IMR-90 (cell line): ENCODE data around the gene RARS1. TPM values are rescaled to one million over a fixed set of nuclear protein-coding genes. Genes with fewer than 3 reads are reported as not detected.

Experiments
- ATAC-seq: fragments of 200-7000 bp; cut with Tn5 transposase; 2 replicates; pipeline ENCODE4 v1.9.1; 2020; ENCODE audit warnings: low read depth, mild to moderate bottlenecking, moderate library complexity
- BruUV-seq: library from RNA; stranded (reverse); fragments of 400-500 nt; replicated peaks from 2 replicates; lab custom pipeline; 2021; lab: Mats Ljungman, UMichigan
- CTCF ChIA-PET: fragments of 300-600 bp; formaldehyde crosslinking; extraction: SDS; loops from one replicate; lab custom pipeline; 2021; ENCODE audit warnings: antibody characterized with exemption; lab: Yijun Ruan, JAX
- POLR2A ChIA-PET: fragments of 300-600 bp; sonication (Branson Sonifier 250); formaldehyde crosslinking; loops from one replicate; lab custom pipeline; 2022; ENCODE audit warnings: antibody characterized with exemption; ENCODE audit not compliant: unreplicated experiment; lab: Charles Lee
- DNase-seq: peaks from one replicate; pipeline ENCODE4 v3.0.0; 2013
- H2AFZ ChIP-seq: replicated peaks from 2 replicates; pipeline ENCODE3; 2013; ENCODE audit warnings: low read length, mild to moderate bottlenecking; ENCODE audit not compliant: poor library complexity
- H2AK5ac ChIP-seq: 2 replicates; pipeline ENCODE4 v1.6.1; 2013; ENCODE audit warnings: low read depth, low read length, inconsistent platforms
- H2AK9ac ChIP-seq: replicated peaks from 2 replicates; pipeline ENCODE3; 2013; ENCODE audit warnings: mild to moderate bottlenecking, low read depth, low read length, moderate library complexity; ENCODE audit not compliant: poor library complexity
- H2BK120ac ChIP-seq: 2 replicates; pipeline ENCODE4 v1.6.1; 2013; ENCODE audit warnings: low read depth, low read length, inconsistent platforms
- H2BK15ac ChIP-seq: 3 replicates; pipeline ENCODE4 v1.6.1; 2013; ENCODE audit warnings: low read depth, low read length, inconsistent platforms
- H2BK20ac ChIP-seq: 2 replicates; pipeline ENCODE4 v1.6.1; 2013; ENCODE audit warnings: low read depth, mild to moderate bottlenecking, inconsistent platforms, low read length, moderate library complexity
- H2BK5ac ChIP-seq: 2 replicates; pipeline ENCODE4 v1.6.1; 2013; ENCODE audit warnings: mild to moderate bottlenecking, low read depth, low read length, inconsistent platforms; ENCODE audit not compliant: poor library complexity, severe bottlenecking
- H3K14ac ChIP-seq: replicated peaks from 2 replicates; pipeline ENCODE4 v1.6.1; 2013; ENCODE audit warnings: low read depth, low read length, inconsistent platforms
- H3K18ac ChIP-seq: 2 replicates; pipeline ENCODE4 v1.6.1; 2013; ENCODE audit warnings: low read depth, low read length, control low read depth
- H3K23ac ChIP-seq: 2 replicates; pipeline ENCODE4 v1.6.1; 2013; ENCODE audit warnings: low read depth, low read length, inconsistent platforms
- H3K27ac ChIP-seq: 2 replicates; pipeline ENCODE4 v1.5.1; 2013; ENCODE audit warnings: mild to moderate bottlenecking, control low read depth, low read length; ENCODE audit not compliant: insufficient read depth
- H3K27me3 ChIP-seq: 2 replicates; pipeline ENCODE4 v1.6.1; 2013; ENCODE audit warnings: low read length; ENCODE audit not compliant: control insufficient read depth, insufficient read depth
- H3K36me3 ChIP-seq: 2 replicates; pipeline ENCODE4 v1.6.1; 2013; ENCODE audit warnings: low read length, mixed read lengths; ENCODE audit not compliant: control insufficient read depth, insufficient read depth
- H3K4ac ChIP-seq: 2 replicates; pipeline ENCODE4 v1.6.1; 2013; ENCODE audit warnings: low read depth, low read length, inconsistent platforms
- H3K4me1 ChIP-seq: 2 replicates; pipeline ENCODE4 v1.6.1; 2013; ENCODE audit warnings: low read length, mixed read lengths; ENCODE audit not compliant: control insufficient read depth, insufficient read depth
- H3K4me2 ChIP-seq: 2 replicates; pipeline ENCODE4 v1.6.1; 2013; ENCODE audit warnings: low read depth, mild to moderate bottlenecking, control low read depth, low read length, moderate library complexity
- H3K4me3 ChIP-seq: 2 replicates; pipeline ENCODE4 v1.5.1; 2013; ENCODE audit warnings: low read depth, mild to moderate bottlenecking, control low read depth, low read length, moderate library complexity; ENCODE audit not compliant: insufficient read depth
- H3K56ac ChIP-seq: 2 replicates; pipeline ENCODE4 v1.6.1; 2013; ENCODE audit warnings: low read length, inconsistent platforms; ENCODE audit not compliant: insufficient read depth; ENCODE audit errors: extremely low read depth
- H3K79me1 ChIP-seq, 2 experiments: 2 replicates each; pipeline ENCODE4 v1.6.1; 2013; ENCODE audit warnings: low read length in 2 of 2, inconsistent platforms in 1 of 2, low read depth in 1 of 2
- H3K9ac ChIP-seq: 2 replicates; pipeline ENCODE4 v1.6.1; 2013; ENCODE audit warnings: low read depth, low read length, control low read depth
- H3K9me1 ChIP-seq: 2 replicates; pipeline ENCODE4 v1.6.1; 2013; ENCODE audit warnings: low read length, inconsistent platforms; ENCODE audit not compliant: insufficient read depth
- H3K9me3 ChIP-seq: 2 replicates; pipeline ENCODE4 v1.6.1; 2013; ENCODE audit warnings: low read length; ENCODE audit not compliant: control insufficient read depth, insufficient read depth
- H4K20me1 ChIP-seq: 2 replicates; pipeline ENCODE4 v1.6.1; 2013; ENCODE audit warnings: low read length, inconsistent platforms; ENCODE audit not compliant: insufficient read depth
- H4K5ac ChIP-seq: 2 replicates; pipeline ENCODE4 v1.6.1; 2013; ENCODE audit warnings: mild to moderate bottlenecking, low read depth, low read length, control low read depth
- H4K8ac ChIP-seq, 2 experiments: 2 replicates each; pipeline ENCODE4 v1.6.1; 2013; ENCODE audit warnings: low read depth in 2 of 2, low read length in 2 of 2, control low read depth in 1 of 2, inconsistent platforms in 1 of 2
- H4K91ac ChIP-seq: 2 replicates; pipeline ENCODE4 v1.6.1; 2013; ENCODE audit warnings: low read depth, low read length, inconsistent platforms; ENCODE audit not compliant: insufficient read depth
- CHD1 ChIP-seq: IDR thresholded peaks from 2 replicates; pipeline ENCODE4 v1.6.1; 2012; ENCODE audit warnings: low read depth, low read length, improper control_type of control experiment
- MAFK ChIP-seq: IDR thresholded peaks from 2 replicates; pipeline ENCODE4 v1.6.1; 2012; ENCODE audit warnings: low read depth, low read length, improper control_type of control experiment
- POLR2A ChIP-seq: IDR thresholded peaks from 2 replicates; pipeline ENCODE4 v1.6.1; 2012; ENCODE audit warnings: mild to moderate bottlenecking, low read depth, low read length
- RCOR1 ChIP-seq: IDR thresholded peaks from 2 replicates; pipeline ENCODE4 v1.6.1; 2012; ENCODE audit warnings: mild to moderate bottlenecking, low read length, improper control_type of control experiment; ENCODE audit not compliant: insufficient replicate concordance
- WGBS, 2 experiments: methylation state at CpG; one replicate each; pipeline versions ENCODE4 v1.1.5 to v1.1.7; 2013; ENCODE audit warnings: missing lambda C conversion rate in 2 of 2; ENCODE audit not compliant: insufficient read length in 1 of 2; ENCODE audit errors: extremely low coverage in 2 of 2; 5-methylcytosine and 5-hydroxymethylcytosine counted together
- dilution Hi-C: fragments of 300-500 bp; cut with HindIII; formaldehyde crosslinking; loops from one replicate; pipeline ENCODE4 v1.14.3; 2018; ENCODE audit warnings: low sequenced_read_pairs; ENCODE audit not compliant: unreplicated experiment
- in situ Hi-C: fragments of 300-500 bp; cut with MboI; formaldehyde crosslinking; loops from 3 replicates; pipeline ENCODE4 v1.14.3; 2019; ENCODE audit warnings: low sequenced_read_pairs, inconsistent platforms, mixed read lengths
- intact Hi-C: fragments of 100-400 bp; cut with micrococcal nuclease; formaldehyde crosslinking; loops from 2 replicates; pipeline ENCODE4 v1.10.0; 2022
- polyA plus RNA-seq, 3 experiments: library from polyadenylated mRNA; depleted of rRNA; stranded (reverse); fragments of >200 nt; gene quantifications; 2 replicates each; pipeline ENCODE4 v1.2.3, GENCODE V29; 2012; ENCODE audit warnings: low replicate concordance in 1 of 3
- total RNA-seq: library from RNA; depleted of rRNA; stranded (reverse); fragments of >200 nt; gene quantifications from 2 replicates; pipeline ENCODE4 v1.2.3, GENCODE V29; 2012
- TF ChIP-seq, protein P1 (sequence below): fragments of 150-350 bp; IDR thresholded peaks from 2 replicates; pipeline ENCODE4 v1.6.1; 2016; ENCODE audit warnings: low read depth, mild to moderate bottlenecking, low read length, moderate library complexity, borderline replicate concordance
- TF ChIP-seq, protein P2 (sequence below): conservative IDR thresholded peaks from 2 replicates; pipeline ENCODE4 v1.5.1; 2012; ENCODE audit warnings: mild to moderate bottlenecking, low read depth, low read length, improper control_type of control experiment

RARS1 gene
- total and polyA plus RNA-seq, 2 of the 4 experiments (the other 2 are of a cell fraction), result 80.4 to 153 TPM

DNA sequence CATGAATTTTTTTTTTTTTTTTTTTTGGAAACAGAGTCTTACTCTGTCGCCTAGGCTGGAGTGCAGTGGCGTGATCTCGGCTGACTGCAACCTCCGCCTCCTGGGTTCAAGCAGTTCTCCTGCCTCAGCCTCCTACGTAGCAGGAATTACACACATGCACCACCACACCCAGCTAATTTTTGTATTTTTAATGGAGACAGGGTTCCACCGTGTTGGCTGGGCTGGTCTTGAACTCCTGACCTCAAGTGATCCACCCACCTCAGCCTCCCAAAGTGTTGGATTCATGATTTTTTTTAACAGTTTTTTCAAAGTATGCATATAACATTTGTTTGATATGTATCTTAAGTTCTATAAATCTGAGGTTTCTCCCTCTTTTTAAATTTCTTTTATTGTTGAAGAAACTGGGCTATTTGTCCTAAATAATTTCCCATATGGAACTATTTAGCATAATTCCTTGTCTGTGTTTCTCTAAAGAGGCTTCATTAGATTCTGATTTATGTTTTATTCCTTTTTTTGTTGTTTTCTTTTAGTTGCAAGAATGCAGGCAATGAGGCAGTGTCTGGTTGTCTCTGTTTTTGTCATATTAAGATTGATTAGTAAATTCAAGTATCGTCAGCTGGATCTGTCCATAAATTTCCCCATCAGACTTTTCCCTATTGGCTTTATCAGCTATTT is 16.4 kb downstream of the RARS1 start:
- Histone ChIP-seq H3K23ac (no peak overlapping the region), H3K36me3 (peaks cover 42% of the 10 kb centered on the region), H2BK20ac (no peak overlapping the region), H3K9ac (no peak overlapping the region), H2AK5ac (no peak overlapping the region), H4K20me1 (no peaks in the 10 kb centered on the region), H2BK5ac (no peak overlapping the region), H3K4ac (no peak overlapping the region), H3K4me3 (no peak overlapping the region), H2AFZ (no peak overlapping the region), H3K9me1 (no peaks in the 10 kb centered on the region), H3K9me3 (no peaks in the 10 kb centered on the region), H3K27ac (no peak overlapping the region), H2BK15ac (no peak overlapping the region), H3K79me1 (peaks cover 5 to 10% of the 10 kb centered on the region in 2 experiments; a peak in 3 of 4 replicates), H4K91ac (no peak overlapping the region), H4K8ac (no peak overlapping the region), H2AK9ac (no peak overlapping the region), H3K56ac (no peak overlapping the region), H3K18ac (no peak overlapping the region), H3K27me3 (no peaks in the 10 kb centered on the region), H2BK120ac (no peak overlapping the region), H3K4me2 (no peak overlapping the region), H3K14ac (no peak overlapping the region), H4K5ac (no peak overlapping the region), H3K4me1 (no peaks in the 10 kb centered on the region)
- no CpG with 5 or more reads among the region's 7 CpGs for WGBS, 2 experiments
- intact Hi-C loops, result no loop called here
- no TSS peak for BruUV-seq
- CTCF ChIA-PET, result no interaction called here
- no peak for DNase-seq
- TF ChIP-seq RCOR1 (no peak), MAFK (no peak), CHD1 (no peak), POLR2A (no peak)
- TF ChIP-seq, protein P1, sequence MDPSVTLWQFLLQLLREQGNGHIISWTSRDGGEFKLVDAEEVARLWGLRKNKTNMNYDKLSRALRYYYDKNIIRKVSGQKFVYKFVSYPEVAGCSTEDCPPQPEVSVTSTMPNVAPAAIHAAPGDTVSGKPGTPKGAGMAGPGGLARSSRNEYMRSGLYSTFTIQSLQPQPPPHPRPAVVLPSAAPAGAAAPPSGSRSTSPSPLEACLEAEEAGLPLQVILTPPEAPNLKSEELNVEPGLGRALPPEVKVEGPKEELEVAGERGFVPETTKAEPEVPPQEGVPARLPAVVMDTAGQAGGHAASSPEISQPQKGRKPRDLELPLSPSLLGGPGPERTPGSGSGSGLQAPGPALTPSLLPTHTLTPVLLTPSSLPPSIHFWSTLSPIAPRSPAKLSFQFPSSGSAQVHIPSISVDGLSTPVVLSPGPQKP, result no peak
- TF ChIP-seq, protein P2, sequence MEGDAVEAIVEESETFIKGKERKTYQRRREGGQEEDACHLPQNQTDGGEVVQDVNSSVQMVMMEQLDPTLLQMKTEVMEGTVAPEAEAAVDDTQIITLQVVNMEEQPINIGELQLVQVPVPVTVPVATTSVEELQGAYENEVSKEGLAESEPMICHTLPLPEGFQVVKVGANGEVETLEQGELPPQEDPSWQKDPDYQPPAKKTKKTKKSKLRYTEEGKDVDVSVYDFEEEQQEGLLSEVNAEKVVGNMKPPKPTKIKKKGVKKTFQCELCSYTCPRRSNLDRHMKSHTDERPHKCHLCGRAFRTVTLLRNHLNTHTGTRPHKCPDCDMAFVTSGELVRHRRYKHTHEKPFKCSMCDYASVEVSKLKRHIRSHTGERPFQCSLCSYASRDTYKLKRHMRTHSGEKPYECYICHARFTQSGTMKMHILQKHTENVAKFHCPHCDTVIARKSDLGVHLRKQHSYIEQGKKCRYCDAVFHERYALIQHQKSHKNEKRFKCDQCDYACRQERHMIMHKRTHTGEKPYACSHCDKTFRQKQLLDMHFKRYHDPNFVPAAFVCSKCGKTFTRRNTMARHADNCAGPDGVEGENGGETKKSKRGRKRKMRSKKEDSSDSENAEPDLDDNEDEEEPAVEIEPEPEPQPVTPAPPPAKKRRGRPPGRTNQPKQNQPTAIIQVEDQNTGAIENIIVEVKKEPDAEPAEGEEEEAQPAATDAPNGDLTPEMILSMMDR, result no peak
- in situ Hi-C loops, result no loop called here
- ATAC-seq, result no peak
- dilution Hi-C loops, result no loop called here
- POLR2A ChIA-PET, result no interaction called here
